GM12891 (cell line): ENCODE data around the gene TSHZ3.

Experiments
- POLR2A ChIP-seq: IDR thresholded peaks from 2 replicates; pipeline ENCODE4 v1.6.1; 2011; ENCODE audit warnings: low read depth, low read length, control low read depth
- POLR2AphosphoS5 ChIP-seq: IDR thresholded peaks from 2 replicates; pipeline ENCODE4 v1.6.1; 2011; ENCODE audit warnings: low read depth, low read length, control low read depth
- POU2F2 ChIP-seq: IDR thresholded peaks from 2 replicates; pipeline ENCODE4 v1.6.1; 2011; ENCODE audit warnings: low read depth, mild to moderate bottlenecking, control low read depth, low read length, moderate library complexity
- TAF1 ChIP-seq: IDR thresholded peaks from 2 replicates; pipeline ENCODE4 v1.6.1; 2011; ENCODE audit warnings: low read depth, low read length, control low read depth

- TF ChIP-seq POLR2A (no peak), POLR2AphosphoS5 (no peak), TAF1 (no peak), POU2F2 (no peak)
Observed at GRCh38 chr19:31350033-31350692, 927 bp upstream of the TSHZ3 start.
